HG02884 (cell line): ENCODE data around the gene POTEH.
"Not testable (repeated sequence)": the region's sequence is repeated elsewhere in the genome, so short reads cannot be mapped to it uniquely, and the experiment has no call there.

ENCODE experiments used
- ATAC-seq: cut with Tn5 transposase; IDR thresholded peaks from one replicate; pipeline ENCODE4 v1.9.1; 2021; ENCODE audit warnings: mild to moderate bottlenecking, moderate library complexity; ENCODE audit not compliant: unreplicated experiment

POTEH gene

DNA sequence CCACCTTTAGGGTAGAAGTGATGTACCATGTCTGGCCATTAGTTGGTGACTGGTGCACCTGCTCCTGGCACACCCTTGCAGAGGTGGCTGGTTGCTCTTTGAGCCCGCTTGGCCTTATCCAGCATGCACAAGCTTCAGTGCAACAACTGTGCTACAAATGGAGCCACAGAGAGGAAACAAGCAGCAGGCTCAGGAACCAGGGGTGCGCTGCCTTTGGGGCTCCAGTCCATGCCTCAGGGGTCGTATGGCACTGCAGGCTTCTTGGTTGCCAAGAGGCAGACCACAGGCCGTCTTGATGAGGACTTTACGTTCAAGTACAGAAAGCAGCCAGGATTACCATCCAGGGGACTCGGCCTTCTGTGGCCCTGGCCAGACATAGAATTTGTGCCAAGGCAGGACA is 44.6 kb downstream of the POTEH start:
- ATAC-seq, result not testable (repeated sequence)

DNA sequence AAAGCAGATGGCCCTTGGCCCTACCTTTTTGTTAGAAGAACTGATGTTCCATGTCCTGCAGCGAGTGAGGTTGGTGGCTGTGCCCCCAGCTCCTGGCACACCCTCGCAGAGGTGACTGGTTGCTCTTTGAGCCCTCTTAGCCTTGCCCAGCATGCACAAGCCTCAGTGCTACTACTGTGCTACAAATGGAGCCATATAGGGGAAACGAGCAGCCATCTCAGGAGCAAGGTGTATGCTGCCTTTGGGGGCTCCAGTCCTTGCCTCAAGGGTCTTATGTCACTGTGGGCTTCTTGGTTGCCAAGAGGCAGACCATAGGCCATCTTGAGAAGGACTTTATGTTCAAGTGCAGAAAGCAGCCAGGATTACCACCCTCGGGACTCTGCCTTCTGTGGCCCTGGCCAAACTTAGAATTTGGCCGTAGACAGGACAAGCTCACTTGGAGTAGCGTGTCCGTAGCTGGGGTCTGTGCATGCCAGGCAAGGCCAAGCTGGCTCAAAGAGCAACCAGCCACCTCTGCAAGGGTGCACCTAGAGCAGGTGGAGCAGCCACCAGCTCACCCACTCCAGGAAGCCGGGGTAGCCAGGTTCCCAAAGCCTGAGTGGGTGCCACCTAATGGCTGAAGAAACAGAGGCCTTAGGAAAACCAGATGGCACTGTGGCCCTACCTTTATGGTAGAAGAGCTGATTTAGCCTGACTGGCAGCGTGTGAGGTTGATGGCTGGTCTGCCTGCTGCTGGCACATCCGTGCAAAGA is 48.5 kb downstream of the POTEH start:
- ATAC-seq, result not testable (repeated sequence)

DNA sequence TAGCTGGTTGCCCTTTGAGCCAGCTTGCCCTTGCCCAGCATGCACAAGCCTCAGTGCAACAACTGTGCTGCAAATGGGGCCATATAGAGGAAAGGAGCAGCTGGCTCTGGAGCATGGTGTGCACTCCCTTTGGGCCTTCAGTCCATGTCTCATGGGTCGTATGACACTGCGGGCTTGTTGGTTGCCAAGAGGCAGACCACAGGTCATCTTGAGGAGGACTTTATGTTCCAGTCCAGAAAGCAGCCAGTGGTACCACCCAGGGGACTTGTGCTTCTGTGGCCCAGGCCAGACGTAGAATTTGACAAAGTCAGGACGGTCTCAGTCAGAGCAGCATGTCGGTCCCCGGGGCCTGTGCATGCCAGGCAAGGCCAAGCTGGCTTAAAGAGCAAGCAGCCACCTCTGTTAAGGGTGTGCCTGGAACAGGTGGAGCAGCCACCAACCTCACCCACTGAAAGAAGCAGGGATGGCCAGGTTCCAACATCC is 49.1 kb downstream of the POTEH start:
- ATAC-seq, result not testable (repeated sequence)

DNA sequence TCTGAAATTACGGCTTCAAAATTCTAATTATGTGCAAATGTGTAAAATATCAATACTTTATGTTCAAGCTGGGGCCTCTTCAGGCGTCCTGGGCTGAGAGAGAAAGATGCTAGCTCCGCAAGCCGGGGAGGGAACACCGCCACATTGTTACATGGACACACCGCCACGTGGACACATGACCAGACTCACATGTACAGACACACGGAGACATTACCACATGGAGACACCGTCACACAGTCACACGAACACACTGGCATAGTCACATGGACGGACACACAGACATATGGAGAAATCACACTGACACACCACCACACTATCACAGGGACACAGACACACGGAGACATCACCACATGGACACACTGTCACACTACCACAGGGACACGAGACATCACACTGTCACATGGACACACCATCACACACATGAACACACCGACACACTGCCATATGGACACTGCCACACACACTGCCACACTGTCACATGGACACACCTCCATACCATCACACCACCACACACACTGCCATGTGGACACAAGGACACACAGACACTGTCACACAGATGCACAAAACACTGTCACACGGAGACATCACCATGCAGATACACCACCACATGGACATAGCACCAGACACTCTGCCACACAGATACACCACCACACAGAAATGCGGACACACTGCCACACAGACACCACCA is 58.0 kb downstream of the POTEH start:
- ATAC-seq, result not testable (repeated sequence)

DNA sequence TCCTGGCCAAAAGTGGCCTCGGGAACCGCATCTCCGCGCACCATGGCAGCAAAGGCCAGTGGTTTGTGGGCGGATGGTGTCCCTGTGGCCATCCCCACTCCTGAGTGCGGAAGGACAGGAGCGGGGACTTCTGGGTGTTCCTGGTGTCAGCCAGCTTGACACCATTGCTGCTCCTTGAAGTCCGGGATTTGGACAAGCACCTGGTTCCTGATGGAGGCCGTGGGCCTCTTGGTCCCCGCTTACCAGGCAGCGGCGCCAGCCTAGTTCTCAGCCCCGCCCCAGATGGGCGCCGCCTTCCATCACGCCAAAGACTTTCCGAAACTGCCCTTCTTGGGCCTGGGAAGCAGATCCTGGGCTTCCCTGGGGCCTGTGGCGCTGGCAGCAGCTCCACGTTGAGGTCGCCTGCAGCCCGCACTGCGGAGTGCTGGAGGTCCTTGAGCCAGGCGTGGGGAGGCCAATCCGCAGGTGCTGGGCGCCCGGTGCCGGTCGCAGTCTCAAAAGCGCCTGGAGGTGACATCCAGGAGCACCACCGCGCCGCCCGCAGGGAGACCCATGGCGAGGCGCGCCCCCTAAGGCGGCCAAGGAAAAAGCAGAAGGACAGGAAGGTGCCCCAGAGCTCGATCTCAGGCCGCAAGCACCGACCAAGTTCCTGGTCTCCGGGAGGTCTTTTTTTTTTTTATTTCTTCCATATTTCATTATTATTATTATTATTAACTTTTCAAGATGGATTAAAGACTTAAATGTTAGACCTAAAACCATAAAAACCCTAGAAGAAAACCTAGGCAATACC is 59.5 kb downstream of the POTEH start:
- ATAC-seq, result not testable (repeated sequence)

DNA sequence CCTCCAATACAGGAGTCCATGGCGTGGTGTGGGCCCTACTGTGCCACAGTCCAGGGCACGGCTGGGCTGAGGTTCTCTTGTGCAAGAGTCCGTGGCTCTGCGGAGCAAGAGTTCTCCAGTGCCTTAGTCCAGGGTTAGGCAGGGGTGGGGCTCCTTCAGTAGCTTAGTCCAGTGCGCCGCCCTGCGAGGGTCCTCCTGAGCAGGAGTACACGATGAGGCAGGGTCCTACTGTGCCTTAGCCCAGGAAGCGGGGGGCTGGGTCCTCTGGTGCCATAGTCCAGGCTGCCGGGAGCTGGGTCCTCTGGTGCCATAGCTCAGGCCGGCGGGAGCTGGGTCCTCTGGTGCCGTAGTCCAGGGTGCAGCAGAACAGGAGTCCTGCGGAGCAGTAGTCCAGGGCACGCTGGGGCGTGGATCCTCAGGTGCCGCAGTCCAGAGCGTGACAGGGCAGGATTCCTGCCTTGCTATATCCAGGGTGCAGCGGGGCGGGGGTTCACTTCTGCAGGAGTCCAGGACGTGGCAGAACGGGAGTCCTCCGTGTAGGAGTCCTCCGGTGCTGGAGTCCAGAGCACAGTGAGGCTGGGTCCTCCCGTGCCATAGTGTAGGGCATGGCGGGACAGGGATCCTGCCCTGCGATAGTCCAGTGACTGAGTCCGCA is 69.7 kb downstream of the POTEH start:
- not testable (repeated sequence) for ATAC-seq

DNA sequence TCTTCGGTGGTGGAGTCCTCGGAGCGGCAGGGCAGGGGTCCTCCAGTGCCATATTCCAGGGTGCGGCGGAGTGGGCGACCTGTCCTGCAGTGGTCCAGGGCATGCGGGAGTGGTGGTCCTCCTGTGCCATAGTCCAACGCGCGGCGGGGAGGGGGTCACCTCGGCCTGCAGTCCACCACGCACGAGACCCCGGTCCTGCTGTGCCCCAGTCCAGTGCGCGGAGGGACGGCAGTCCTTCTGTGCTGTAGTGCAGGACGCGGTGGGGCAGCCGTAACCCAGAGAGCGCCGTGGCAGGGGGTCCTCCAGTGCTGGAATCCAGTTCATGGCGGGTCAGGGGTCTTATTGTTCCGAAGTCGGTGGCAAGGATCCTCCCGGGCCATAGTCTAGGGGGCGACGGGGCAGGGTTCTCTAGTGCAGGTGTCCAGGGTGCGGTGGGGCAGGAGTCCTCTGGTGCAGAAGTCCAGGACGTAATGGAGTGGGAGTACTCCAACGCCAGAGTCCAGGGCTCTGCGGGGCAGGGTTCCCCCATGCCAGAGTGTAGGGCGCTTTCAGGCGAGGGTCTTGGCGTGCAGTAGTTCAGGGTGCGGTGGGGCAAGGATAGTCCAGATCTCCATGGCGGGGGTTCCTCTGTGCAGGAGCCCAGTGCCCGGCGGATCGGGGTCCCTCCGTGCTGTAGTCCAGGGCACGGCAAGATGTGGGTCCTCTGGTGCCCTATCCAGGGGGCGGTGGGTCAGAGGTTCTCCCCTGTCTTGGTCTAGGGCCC is 70.7 kb downstream of the POTEH start:
- ATAC-seq, result not testable (repeated sequence)

DNA sequence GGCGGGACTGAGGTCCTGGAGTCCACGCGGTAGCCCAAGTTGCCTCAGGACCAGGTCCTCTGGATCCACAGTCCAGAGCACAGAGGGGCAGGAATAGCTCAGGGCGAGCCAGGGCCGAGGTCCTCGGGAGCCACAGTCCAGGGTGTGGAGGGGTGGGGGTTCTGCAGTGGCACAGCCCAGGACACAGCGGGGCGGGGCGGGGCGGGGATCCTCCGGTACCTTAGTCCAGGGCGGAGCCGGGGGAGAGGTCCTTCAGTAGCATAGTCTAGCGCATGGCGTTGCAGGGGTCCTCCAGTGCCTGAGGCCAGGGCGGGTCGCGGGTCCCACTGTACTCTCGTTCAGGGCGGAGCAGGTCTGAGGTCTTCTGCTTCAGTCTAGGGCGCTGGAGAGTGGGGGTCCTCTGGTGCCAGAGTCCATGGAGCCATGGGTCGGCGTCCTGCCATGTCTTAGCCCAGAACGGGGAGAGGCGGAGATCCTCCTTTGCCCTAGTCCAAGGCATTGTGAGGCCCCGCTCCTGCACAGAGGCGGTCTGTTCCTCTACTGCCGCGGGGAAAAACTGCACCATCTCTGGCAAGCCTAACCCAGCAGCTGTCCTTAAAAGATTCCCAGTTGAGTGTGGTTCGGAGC is 71.4 kb downstream of the POTEH start:
- not testable (repeated sequence) for ATAC-seq

DNA sequence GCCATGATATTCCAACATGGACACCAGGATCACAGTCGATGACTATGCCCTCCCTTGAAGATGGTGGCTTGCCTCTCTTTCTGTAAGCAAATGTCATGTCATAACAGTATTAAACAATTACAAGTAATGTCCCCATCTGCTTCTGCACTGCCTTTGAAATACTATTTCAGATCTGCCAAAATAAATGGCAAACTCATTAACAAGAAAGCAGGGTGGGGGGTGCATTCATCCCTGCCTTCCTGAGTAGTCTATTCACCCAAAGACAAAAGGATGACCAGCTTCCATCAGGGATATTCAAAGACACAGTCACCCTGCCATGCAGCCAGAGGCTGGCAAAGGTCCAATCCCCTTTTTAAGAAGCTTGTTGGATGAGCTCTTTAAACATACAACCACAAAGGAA is 73.7 kb downstream of the POTEH start:
- not testable (repeated sequence) for ATAC-seq
